Spinal cord (tissue), 10 donors: ENCODE results near the gene CHPF2. TPM values are rescaled to one million over a fixed set of nuclear protein-coding genes. Genes with fewer than 3 reads are reported as not detected.

Experiments used
- DNase-seq, 6 donors: peaks; one replicate each; pipeline versions ENCODE4 v3.0.0 to v3.0.0-alpha.2; 2013 to 2015; ENCODE audit warnings: low spot score in 6 of 6, low read depth in 4 of 6
- H3K27ac ChIP-seq: one replicate; pipeline ENCODE4 v1.5.1; 2013; ENCODE audit warnings: low read depth, low read length, control low read depth
- H3K27me3 ChIP-seq: one replicate; pipeline ENCODE4 v1.6.1; 2013; ENCODE audit warnings: low read length; ENCODE audit not compliant: control insufficient read depth, insufficient read depth
- H3K36me3 ChIP-seq: one replicate; pipeline ENCODE4 v1.6.1; 2013; ENCODE audit warnings: low read length; ENCODE audit not compliant: control insufficient read depth, insufficient read depth
- H3K4me1 ChIP-seq: one replicate; pipeline ENCODE4 v1.6.1; 2013; ENCODE audit warnings: low read length; ENCODE audit not compliant: control insufficient read depth, insufficient read depth
- H3K4me3 ChIP-seq: one replicate; pipeline ENCODE4 v1.5.1; 2013; ENCODE audit warnings: low read depth, low read length, control low read depth
- H3K9me3 ChIP-seq: one replicate; pipeline ENCODE4 v1.6.1; 2013; ENCODE audit warnings: low read length; ENCODE audit not compliant: control insufficient read depth, insufficient read depth
- WGBS: methylation state at CpG from one replicate; pipeline ENCODE4 v1.1.5; 2013; ENCODE audit warnings: missing lambda C conversion rate; ENCODE audit not compliant: insufficient coverage; 5-methylcytosine and 5-hydroxymethylcytosine counted together
- polyA plus RNA-seq, 2 donors: library from polyadenylated mRNA; unstranded; fragments of 120-200 nt; gene quantifications; one replicate each; pipeline ENCODE4 v1.2.1, GENCODE V29; 2013; ENCODE audit not compliant: insufficient read length in 2 of 2
- total RNA-seq, 2 donors: library from RNA; depleted of rRNA in 1 of 2; stranded (reverse); fragments of 120-200 nt in 1 of 2; fragments of >200 nt in 1 of 2; gene quantifications; one replicate each; pipeline versions ENCODE4 v1.2.3 to v1.2.4, GENCODE V29; 2013 to 2014
- donor health status: healthy.

CHPF2 gene
- total and polyA plus RNA-seq, 4 donors: 19.7 to 25.5 (median 23.6) TPM

DNA sequence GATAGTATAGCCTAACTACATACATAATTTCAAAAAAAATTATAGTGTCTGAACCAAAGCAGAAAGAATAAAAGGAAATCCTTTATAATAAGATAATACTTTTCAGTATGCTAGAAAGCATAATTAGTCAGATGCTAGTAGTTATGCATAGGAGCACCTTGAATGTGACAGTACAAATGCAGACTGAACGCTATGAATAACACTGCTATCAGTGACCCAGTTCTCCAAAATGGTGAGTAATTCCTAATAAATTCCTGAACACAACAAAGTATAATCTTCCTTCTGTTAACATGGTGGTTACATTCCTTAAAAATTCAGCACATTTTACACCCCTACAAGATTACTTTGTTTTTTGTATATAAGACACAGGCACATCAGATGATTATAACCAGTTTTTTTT, 1.2 kb upstream of the CHPF2 start:
- Histone ChIP-seq H3K4me1 (peaks cover 31% of the 10 kb centered on the region), H3K4me3 (no peak overlapping the region), H3K27me3 (no peaks in the 10 kb centered on the region), H3K27ac (no peak overlapping the region), H3K36me3 (peaks cover 27% of the 10 kb centered on the region), H3K9me3 (no peaks in the 10 kb centered on the region)
- WGBS: no CpG with 5 or more reads among the region's 1 CpG
- no peak for DNase-seq

- Histone ChIP-seq H3K4me3 (peak overlapping the region; percentile 82), H3K36me3 (peaks cover 48% of the 10 kb centered on the region), H3K4me1 (peaks cover 23% of the 10 kb centered on the region), H3K27ac (peak overlapping the region; percentile 73), H3K27me3 (no peaks in the 10 kb centered on the region), H3K9me3 (no peaks in the 10 kb centered on the region)
- whole genome bisulfite sequencing: 8% methylated on average over 33 of the region's 36 CpGs
- peak in 2 of 6 donors; percentile 39 to 44 for DNase-seq
These were observed 826 bp downstream of the CHPF2 start for GRCh38 chr7:151232917-151233701.

GRCh38 chr7:151233804-151234203, 1.5 kb downstream of the CHPF2 start:
- 82% methylated on average over 9 of the region's 9 CpGs for WGBS
- Histone ChIP-seq H3K4me3 (peak overlapping the region; percentile 82), H3K4me1 (peaks cover 22% of the 10 kb centered on the region), H3K27ac (no peak overlapping the region), H3K27me3 (no peaks in the 10 kb centered on the region), H3K36me3 (peaks cover 55% of the 10 kb centered on the region), H3K9me3 (no peaks in the 10 kb centered on the region)
- DNase-seq: no peak

GRCh38 chr7:151235091-151235787, 3.0 kb downstream of the CHPF2 start:
- peaks cover 22% of the 10 kb centered on the region for H3K4me1 ChIP-seq
- H3K4me3 ChIP-seq: no peak overlapping the region
- 91% methylated on average over 28 of the region's 28 CpGs for WGBS
- DNase-seq: no peak
- H3K36me3 ChIP-seq: peaks cover 69% of the 10 kb centered on the region
- H3K9me3 ChIP-seq: no peaks in the 10 kb centered on the region
- no peaks in the 10 kb centered on the region for H3K27me3 ChIP-seq
- no peak overlapping the region for H3K27ac ChIP-seq

GRCh38 chr7:151236406-151236805, 4.1 kb downstream of the CHPF2 start:
- no peak for DNase-seq
- H3K36me3 ChIP-seq: peaks cover 78% of the 10 kb centered on the region
- H3K4me3 ChIP-seq: no peak overlapping the region
- 97% methylated on average over 13 of the region's 13 CpGs for whole genome bisulfite sequencing
- peaks cover 22% of the 10 kb centered on the region for H3K4me1 ChIP-seq
- H3K9me3 ChIP-seq: no peaks in the 10 kb centered on the region
- no peak overlapping the region for H3K27ac ChIP-seq
- no peaks in the 10 kb centered on the region for H3K27me3 ChIP-seq

- Histone ChIP-seq H3K27me3 (no peaks in the 10 kb centered on the region), H3K4me3 (no peak overlapping the region), H3K27ac (no peak overlapping the region), H3K4me1 (peaks cover 19% of the 10 kb centered on the region), H3K9me3 (no peaks in the 10 kb centered on the region), H3K36me3 (peaks cover 89% of the 10 kb centered on the region)
- 91% methylated on average over 44 of the region's 44 CpGs for WGBS
- DNase-seq: no peak
These were observed 5.2 kb downstream of the CHPF2 start for GRCh38 chr7:151237244-151238189.

DNA sequence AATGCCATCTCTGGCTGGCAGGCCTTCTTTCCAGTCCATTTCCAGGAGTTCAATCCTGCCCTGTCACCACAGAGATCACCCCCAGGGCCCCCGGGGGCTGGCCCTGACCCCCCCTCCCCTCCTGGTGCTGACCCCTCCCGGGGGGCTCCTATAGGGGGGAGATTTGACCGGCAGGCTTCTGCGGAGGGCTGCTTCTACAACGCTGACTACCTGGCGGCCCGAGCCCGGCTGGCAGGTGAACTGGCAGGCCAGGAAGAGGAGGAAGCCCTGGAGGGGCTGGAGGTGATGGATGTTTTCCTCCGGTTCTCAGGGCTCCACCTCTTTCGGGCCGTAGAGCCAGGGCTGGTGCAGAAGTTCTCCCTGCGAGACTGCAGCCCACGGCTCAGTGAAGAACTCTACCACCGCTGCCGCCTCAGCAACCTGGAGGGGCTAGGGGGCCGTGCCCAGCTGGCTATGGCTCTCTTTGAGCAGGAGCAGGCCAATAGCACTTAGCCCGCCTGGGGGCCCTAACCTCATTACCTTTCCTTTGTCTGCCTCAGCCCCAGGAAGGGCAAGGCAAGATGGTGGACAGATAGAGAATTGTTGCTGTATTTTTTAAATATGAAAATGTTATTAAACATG, 6.0 kb downstream of the CHPF2 start:
- no peaks in the 10 kb centered on the region for H3K9me3 ChIP-seq
- WGBS: 83% methylated on average over 13 of the region's 17 CpGs
- H3K36me3 ChIP-seq: peaks cover 94% of the 10 kb centered on the region
- no peak overlapping the region for H3K4me3 ChIP-seq
- DNase-seq: no peak
- peaks cover 20% of the 10 kb centered on the region for H3K4me1 ChIP-seq
- H3K27me3 ChIP-seq: no peaks in the 10 kb centered on the region
- H3K27ac ChIP-seq: no peak overlapping the region

- Histone ChIP-seq H3K27me3 (no peaks in the 10 kb centered on the region), H3K36me3 (peaks cover 87% of the 10 kb centered on the region), H3K4me1 (peaks cover 20% of the 10 kb centered on the region), H3K27ac (no peak overlapping the region), H3K4me3 (no peak overlapping the region), H3K9me3 (no peaks in the 10 kb centered on the region)
- no peak for DNase-seq
- 89% methylated on average over 24 of the region's 25 CpGs for WGBS
These were observed 6.9 kb downstream of the CHPF2 start for GRCh38 chr7:151238924-151239836.
